NCI-H1930 (cell line): ENCODE measurements around the gene ATMIN.

Source experiments
- DNase-seq, 2 experiments: peaks; one replicate each; lab custom pipeline; 2025; lab: John Stamatoyannopoulos, UW

Gene ATMIN

DNA sequence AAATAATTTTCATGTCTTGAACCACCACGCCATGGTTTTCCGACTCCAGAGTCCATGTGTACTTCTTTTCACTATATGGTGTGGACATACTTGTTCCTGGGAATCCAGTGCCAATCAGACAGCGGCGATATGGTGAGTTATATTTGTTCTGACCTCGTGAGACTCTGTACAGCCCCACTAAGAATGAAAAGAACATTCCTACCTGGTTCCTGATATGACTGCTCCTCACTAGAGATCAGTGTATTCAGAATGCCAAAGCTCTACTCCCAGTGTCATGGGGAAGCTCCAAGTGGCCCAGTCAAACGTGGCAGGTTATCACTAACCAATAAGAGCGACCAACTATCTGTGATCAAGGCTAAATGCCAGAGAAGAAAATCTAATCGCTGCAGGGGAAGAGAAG is 35.3 kb downstream of the ATMIN start:
- no peak for DNase-seq

DNA sequence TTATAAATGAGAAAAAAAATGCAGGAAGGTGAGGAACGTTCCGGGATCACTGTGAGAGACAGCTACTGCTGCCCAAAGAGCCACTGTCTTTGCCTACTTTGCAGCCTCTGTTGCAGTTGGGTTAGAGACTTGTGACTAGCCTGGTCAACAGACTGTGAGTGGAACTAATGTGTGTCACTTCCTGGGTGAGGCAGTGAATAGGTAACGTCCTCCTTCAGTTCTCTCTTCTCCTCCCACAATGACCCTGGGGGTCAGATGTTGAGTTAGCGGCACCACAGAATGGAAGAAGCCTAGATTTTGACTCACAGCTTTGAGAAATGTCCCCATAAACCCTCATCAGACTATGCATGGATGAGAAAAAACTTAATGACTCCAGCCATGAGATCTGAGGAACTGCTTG is 36.2 kb downstream of the ATMIN start:
- no peak for DNase-seq

DNA sequence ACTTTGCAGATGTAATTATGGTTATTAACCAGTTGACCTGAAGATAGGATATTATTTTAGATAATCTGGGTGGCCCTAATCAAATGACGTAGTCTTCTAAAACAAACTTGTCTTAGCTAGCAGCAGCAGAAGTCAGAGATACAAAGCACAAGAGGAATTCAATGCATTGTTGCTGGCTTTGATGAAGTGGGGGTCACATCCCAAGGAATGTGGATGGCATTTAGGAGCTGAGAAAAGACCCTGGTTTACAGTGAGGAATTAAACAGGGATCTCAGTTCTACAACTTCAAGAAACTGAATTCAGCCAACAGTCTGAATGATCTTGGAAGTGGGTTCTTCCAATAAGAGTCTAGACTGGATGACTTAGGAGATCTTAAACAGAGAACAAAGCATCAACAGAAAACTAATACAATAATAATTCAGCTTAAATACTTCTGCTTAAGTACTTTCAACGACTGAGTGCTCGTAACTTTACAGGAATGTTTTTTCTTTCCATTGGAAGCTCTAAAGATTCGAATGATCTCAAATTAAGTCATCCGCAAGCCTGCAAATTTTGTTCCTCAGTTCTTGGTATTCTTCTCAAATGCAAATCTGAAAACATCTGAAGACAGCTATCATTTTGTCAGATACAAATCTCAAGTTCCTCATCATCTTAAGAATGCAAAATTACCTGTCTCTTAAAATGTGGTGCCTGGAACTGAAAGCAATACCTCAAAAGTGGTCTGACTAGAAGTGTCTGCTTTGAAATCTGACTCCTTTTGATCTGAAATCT is 38.1 kb downstream of the ATMIN start:
- no peak for DNase-seq

DNA sequence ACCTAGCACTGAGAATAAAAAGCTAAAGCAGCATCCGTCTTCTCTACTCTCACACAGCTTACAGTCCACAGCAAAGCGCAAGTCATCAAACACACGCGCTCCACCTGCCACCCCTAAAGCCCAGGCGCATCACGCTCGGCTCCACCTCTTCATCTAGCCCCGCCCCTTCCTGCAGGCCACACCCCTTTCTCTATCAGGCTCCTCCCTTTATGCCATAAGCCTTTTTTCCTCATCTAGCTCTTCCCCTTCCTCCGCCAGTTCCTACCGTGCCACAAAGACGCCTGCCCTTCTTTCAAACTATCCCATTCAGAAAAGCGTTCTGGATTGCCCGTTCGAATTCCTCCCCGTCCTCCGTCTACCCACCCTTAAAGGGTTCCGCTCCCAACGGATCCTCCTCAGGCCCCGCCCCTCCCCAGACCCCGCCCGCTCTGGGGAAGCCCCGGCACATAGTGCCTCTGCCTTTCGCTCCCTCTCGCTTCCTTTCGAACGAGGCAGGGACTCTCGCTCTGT is 41.0 kb downstream of the ATMIN start:
- DNase-seq = peak; percentile 73 to 79

DNA sequence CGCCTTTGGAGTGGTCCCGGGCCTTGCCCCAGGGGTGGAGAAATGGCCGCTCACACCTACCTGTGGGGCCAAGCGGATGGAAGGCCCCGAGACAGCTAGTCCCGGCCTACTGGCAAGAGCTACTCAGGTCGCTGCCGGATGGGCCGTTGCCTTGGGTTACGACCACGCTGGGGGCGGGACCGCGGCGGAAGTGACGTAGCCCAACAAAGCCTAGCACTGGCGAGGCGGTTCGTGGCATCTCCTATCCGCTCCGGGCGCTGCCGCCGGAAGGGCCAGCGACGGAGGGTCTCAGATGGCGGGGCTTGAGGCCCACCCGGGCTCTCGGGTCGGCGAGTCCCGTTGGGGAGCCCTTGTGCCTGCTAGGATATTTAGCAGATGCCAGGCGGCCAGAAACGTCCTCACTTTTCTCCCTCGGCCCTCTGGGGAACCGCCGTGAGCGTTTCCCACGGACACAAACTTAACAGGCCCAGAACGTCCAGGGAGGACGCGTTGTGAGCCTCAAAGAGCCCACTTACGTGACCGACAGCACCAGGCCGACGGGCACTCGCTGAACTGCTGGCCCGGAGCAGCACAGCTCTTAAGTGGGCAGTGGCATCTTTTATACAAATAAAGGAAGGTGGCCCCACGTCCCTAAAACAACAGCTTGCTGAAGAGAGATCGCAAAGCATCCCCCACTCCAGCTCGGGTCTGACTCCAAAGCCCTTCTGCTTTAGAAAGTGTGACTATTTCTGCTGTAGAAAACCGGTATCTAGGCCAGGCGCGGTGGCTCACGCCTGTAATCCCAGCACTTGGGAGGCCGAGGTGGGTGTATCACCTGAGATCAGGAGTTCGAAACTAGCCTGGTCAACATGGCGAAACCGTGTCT is 41.7 kb downstream of the ATMIN start, which contains the start of gene C16orf46:
Gene C16orf46 (minus strand): TSS at position 163 of the 865 bp plus-strand sequence. CDS start 13,283 bp downstream, outside the sequence.
- peak; percentile 85 to 88 for DNase-seq

DNA sequence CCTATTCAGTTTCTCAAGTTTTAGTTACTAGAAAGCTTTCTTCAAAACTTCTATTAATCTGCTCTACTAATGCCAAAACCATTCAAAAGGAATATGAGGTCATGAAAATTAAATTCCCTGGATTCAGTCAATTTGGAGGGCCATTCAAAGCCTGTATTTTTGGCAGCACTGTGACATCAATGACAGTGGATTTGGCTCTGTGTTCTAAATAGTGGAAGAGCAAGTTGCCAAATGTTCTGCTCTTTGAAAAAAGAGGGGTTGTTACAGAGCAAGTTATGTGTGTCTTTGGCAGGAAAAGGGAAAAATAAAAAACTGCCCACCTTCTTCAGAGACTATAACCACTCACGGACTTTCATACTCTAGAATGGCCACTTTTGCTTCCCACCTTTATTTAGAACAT is 44.6 kb downstream of the ATMIN start:
- no peak for DNase-seq

DNA sequence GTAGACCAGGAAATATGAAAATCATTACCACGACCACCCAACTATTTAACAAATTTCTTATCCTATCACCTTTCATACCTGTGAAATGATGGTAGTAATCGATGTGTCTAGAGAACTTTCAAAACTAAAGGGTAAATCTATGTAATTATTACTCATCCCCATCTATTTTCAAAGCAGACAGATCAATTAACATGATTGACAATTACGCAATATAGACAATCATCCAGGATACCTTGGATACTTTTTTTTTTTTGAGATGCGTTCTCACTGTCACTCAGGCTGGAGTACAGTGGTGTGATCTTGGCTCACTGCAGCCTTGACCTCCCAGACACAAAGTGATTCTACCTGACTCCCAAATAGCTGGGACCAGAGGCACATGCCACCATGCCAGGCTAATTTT is 45.4 kb downstream of the ATMIN start:
- DNase-seq = no peak

DNA sequence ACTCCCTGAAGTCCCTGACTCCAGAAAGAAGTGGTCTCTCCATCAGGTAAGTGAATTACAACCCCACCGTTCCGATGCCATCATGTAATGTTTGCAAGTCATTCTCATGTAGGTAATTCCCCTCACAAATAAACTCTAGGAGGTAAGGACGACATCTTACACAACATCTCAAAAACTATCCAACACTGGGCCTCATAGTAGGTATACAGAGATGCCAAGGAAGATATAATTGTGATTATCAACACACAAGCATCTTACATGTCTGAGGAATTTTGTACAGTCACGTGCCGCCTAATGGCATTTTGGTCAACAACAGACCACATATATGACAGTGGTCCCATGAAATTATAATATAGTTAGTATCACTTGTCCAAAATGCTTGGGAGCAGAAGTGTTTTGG is 53.2 kb downstream of the ATMIN start:
- DNase-seq = no peak

DNA sequence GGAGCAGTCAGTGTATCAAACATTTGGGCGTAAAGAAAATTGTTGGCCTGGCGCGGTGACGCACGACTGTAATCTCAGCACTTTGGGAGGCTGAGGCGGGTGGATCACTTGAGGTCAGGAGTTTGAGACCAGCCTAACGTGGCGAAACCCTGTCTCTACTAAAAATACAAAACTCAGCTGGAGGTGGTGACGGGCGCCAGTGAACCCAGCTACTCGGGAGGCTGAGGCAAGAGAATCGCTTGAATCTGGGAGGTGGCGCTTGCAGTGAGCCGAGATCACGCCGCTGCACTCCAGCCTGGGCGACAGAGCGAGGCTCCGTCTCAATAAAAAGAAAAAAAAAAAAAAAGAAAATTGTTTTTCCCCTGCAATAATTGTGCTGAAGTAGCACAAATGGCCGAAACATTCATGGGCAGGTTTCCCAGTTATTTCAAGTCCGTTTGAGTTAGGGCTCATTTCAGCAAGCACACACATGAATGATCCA is 59.2 kb downstream of the ATMIN start:
- DNase-seq = no peak

DNA sequence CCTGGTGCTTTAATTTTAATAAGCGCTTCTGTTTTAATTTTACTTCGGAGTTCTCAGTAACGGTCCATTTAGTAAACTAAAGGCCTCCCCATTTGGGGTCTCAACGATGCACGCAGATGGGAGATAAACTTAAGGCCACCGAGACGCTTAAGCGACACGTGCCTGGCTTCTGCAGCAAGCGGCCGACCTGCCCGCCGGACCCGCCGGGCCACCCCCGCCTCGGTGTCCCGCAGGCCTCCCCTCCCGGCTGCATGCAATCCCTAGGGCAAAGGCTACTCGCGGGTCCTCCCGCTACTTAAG is 60.0 kb downstream of the ATMIN start:
- no peak for DNase-seq

DNA sequence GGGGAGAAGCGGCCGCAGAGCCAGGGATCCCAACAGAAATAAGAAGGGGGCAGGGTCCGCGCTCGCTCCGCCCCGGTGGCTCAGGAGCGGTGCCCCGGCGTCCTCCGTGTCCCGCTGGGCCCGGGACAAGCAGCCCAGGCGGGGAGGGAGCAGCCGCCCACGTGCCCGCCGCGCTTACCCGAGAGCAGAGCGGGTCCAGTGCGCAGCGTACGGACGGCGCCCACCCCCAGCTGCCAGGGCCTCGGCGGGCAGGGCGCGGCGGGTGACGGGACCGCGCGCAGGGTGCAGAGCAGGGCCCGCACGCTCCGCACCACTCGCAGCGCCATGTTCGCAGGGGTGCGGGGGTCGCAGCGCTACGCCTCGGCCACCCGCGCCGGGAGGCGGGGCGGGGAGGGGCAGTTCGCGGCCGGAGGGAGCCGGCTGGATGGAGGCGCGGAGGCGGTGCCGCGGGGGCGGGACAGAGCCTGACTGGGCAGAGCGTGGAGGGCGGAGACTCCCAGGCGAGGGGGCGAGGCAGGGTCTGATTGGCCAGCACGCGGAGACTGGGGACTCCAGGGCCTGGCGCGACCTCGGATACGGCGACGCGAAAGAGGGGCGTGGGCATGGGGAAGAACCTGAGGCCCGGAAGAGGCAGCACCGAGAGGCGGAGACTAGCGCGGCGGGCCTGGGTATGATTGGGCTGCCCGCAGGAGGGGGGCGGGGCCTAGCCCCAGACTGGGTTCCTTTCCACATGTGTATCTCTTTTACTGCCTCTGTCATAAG is 60.5 kb downstream of the ATMIN start, which contains the start of gene GCSH:
Gene GCSH (minus strand): TSS at position 443 of the 762 bp plus-strand sequence. CDS start 117 bp downstream, at position 326.
- peak; percentile 90 to 91 for DNase-seq

DNA sequence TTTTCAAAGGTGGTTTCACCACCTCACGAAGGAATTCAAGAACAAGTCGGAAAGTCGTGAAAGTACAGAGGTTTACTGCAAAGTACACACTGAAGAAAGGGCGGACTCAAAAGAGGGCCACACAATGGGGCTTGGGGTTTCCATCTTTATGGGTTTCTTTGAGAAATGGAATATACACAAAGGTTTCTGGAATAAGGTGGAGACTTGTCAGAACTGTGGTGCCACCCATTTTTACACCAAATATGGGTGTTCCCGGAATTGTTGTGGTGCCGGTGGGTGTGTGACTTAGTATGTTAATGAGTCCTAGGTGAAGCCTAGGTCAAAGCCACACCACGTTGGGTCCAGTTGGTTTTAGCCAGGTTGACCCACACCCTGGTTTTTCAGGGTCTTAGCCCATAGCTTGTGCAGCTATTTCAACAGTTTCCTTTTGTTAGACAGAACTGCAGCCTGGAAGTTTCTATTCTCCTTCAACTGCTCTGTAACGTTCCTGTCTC is 61.1 kb downstream of the ATMIN start:
- no peak for DNase-seq
